ENCODE results near the gene PAF1.
A peak's percentile ranks its signal among the peaks of the same experiment; 100 is the strongest.
"Not testable (repeated sequence)": the region's sequence is repeated elsewhere in the genome, so short reads cannot be mapped to it uniquely, and the experiment has no call there.

PAF1 gene

DNA sequence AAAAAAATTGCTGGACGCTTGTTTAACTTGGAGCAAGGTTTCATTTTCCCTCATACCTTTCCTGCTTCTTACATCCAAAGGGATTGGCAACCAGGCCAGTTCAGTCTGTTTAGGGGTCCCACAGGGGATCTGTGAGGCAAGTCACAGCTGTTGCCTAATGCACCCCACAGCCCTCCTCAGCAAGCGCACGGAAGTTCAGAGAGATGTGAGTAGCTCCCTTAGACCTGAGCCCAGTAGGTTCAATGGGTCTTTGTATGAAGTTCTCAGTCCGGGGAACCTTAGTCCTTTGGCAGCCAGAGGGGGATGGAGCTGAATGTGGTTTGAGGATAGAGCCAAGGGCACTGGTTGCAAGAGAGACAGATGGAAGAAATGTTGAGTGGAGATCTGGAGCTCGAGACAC is 35.7 kb downstream of the PAF1 start:
- no peak for DNase-seq (ENCODE audit: low read depth in 2 of 2)

DNA sequence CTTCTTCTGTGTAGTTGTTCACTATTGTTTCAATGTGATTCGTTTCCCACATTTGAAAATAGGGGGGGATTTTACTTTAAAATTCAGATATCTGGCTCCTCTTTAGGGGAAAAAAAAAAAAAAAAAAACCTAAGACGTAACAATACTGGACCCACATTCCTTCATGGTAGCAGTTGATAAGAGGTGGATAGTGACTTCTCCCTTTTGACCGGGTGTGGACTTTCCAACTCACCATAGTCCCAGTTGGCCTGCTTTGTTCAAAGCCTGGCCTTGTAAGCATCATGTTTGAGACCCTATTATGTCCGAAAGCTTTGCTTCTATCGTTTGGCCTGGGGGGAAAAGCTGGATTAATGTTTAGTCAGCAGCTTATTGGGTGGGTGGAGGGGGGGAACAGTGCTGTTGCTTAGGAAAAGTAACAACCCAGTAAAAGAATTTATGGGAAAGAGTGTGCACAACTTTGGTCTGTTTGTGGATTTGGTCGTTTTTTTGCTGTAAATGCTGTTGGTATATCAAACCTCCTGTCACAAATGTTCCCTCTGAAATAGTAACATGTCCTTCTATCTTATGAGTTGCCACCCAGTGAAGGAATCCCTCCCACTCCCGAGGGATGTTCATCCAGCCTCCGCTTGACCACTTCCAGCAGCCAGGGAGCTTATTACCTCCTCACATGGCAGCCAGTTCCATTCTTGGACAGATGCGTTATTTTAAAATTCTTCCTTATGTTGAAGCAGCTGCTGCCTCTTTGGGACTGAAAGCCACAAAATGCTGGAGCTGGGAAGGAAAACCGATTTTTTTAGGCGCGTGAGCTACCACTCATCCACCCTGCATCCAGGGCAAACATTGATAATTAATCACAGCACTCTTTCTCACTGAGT is 38.3 kb downstream of the PAF1 start:
- DNase-seq (ENCODE audit: low read depth in 2 of 2), result no peak

DNA sequence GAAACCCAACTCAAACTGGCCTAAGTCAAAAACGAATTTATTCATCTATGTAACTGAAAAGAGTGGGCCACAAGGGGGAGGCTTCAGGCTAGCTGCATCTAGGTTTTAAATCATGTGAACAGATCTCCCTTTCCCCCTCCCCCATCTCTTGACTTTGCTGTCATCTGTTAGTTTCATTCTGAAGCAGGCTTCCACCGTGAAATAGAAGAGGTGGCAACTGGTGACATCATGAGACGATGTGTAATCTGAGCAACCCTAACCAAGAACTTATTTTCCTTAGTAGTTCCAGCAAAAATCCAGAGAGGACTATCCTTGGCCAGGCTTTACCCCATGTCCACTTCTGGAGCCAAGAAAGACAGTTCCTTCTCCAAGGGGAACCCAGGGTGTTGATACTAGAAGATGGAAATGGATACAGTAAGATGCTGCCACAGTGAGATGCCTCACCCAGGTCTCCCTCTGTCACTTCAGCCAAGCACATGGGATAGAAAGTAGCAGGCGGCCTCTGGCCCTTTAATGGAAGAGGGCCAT is 39.3 kb downstream of the PAF1 start:
- no peak for DNase-seq (ENCODE audit: low read depth in 2 of 2)

DNA sequence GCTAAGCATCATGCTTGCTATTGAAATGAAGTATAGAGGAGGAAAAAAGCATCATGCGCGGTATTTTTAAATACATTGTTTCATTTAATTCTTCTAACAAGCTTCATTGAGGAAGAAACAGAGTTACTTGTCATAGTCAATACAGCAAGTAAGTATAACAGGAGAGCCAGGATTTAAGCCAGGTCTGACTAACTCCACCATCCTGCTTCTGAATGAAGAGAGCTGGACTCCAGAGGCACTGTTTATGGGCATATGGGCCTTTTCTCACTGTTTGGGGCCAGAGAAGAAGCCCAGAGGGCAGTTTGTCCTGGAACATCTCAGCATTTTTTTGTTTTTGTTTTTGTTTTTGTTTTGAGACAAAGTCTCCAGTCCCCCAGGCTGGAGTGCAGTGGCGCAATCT is 40.8 kb downstream of the PAF1 start:
- DNase-seq (ENCODE audit: low read depth in 2 of 2), result no peak

DNA sequence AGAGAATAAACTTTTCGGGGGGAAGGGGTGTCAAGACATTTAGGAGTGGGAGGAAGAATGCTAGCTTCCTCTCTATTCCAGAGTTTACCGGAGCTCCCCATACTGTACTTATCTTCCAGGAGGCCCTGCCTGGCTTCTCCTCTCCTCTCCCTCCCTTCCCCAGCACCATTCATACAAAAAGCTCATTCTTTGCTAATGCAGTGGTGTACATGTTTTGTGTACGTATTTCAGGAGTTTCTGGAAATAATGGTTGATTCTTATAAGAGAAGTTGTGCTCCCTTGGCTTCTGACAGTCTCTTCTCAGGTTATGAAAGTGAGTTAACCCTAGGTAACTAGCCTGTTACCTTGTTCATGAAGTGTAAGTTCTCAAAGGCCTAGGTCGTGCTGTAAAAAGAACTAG is 41.6 kb downstream of the PAF1 start:
- DNase-seq (ENCODE audit: low read depth in 2 of 2), result no peak

DNA sequence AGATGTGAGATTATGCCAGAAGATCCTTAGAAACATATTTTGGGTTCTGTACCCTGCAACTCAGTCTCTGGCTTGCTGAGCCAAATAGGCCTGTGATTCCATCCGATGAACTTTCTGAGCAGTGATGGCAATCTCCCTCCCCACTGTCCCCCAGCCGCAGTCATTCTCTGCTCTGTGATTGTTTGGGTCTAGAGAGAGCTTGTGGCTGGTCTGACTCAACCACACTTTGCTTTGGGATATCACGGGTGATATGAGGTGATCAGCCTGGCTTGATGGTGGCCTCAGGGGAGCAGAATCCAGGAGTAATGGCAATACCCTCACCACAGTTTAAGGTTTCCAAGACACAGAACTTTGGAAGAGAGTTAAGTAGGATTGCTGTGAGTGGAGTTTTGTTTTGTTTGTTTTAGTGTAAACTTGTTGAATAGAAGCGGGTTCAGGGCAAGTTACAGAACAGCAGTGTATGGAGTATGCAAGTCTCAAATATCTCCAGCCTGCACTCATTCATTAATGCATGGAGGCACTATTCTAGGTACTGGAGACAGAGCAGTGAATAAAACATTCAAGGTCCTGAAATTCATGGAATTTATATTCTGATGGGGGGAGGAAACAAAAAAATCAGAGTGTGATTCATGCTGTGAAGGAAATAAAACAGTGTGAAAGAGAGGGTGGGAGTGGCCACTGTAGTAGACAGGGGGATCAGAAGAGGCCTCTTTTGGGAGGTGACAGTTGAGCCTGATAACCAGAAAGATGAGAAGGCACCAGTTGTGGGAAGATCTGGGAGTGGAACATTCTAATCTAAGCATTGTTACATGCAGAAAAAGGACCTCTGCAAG is 43.4 kb downstream of the PAF1 start:
- no peak for DNase-seq (ENCODE audit: low read depth in 2 of 2)

DNA sequence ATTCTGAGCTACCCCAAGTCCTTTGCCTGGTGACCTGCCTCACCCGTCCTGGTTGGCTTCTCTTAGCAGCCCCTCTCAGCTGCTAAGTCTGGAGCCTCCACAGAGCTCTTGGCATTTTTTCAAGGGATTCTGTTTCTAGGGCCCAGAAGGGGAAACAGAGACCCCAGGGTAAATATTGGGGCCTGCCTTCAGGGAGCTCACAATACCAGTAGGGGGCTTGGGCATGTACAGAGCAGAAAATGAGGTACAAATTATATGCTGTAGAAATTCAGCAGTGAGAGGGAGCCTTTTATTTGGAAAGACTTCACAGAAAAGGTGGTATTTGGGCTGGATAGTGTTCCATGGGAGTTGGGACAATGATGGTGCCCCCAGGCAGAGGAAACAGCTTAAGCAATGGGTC is 45.0 kb downstream of the PAF1 start:
- DNase-seq (ENCODE audit: low read depth in 2 of 2), result no peak

DNA sequence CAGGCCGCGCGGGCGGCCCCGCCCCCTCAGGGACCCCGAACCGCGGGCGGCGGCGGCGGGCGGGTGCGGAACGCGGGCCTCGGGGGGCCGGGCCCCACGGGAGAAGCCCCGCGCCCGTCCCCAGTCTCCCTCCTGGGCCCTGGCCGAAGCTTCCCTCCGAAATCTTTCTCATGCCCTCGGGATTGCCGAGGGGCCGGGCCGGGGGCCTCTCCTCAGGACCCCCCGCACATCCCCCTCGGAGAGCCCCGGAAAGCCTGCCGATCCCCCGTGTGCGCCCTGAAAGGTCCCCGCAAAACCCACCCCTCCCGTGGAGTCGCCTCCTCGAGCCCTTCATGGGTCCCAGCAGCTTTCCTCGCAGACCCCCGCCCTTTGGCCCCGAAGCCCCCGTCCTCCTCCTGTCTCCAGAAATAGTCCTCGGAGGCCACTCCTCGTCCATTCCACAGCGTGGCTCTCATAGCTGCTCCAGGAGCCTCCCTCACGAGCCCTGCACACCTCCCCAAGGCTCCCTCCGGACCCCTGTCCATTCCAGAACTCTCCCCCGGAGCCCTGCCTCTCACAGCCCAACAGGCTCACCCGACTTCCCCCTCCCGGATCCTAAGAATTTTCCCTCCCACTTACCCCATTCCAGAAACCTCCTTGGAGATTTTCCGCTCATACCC is 48.1 kb downstream of the PAF1 start:
- no peak for DNase-seq (ENCODE audit: low read depth in 2 of 2)

DNA sequence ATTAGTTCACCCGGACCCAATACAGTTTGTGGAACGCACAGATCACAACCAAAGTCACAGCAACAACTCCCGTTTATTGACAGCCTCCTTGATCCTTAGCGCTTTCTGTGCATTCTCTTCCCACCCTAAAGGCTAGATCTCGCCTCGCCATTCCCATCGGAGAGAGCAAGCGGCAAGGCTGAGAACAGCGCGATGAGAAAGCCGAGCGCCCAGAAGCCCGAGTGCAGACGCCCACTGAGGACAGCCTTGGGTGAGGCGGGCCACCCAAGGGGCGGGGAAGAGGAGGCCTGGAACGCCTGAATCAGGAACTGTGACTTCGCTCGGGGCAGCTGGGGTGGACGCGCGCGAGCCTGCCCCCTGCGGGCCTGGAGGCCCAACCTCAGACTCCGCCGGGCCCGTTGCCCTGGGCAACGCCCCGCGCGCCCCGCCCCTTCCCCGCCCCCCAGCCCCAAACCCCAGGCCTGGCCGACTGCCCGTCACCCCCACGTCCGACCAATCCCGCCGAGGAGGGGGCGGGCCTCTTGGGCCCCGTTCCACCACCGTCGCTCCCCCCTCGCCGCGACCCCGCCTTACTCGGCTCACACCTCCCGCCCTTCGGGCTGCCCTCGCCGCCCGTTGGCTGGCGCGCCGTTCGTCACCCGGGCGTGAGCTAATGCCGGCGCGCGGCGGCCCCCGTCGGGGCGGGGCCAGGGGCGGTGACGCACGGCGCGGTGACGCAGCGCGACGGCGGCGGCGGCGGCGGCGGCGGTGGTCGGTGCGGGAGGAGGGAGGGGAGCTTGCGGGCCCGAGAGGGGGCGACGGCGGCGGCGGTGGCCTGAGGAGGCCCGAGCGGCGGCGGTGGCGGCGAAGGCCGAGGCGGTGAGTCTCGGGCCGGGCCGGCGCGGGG is 48.9 kb downstream of the PAF1 start, which contains the start of gene SAMD4B:
Gene SAMD4B (plus strand): TSS at position 703 of the 886 bp plus-strand sequence. CDS start 14,473 bp downstream, outside the sequence.
- DNase-seq (ENCODE audit: low read depth in 2 of 2), result peak; percentile 98 to 99

DNA sequence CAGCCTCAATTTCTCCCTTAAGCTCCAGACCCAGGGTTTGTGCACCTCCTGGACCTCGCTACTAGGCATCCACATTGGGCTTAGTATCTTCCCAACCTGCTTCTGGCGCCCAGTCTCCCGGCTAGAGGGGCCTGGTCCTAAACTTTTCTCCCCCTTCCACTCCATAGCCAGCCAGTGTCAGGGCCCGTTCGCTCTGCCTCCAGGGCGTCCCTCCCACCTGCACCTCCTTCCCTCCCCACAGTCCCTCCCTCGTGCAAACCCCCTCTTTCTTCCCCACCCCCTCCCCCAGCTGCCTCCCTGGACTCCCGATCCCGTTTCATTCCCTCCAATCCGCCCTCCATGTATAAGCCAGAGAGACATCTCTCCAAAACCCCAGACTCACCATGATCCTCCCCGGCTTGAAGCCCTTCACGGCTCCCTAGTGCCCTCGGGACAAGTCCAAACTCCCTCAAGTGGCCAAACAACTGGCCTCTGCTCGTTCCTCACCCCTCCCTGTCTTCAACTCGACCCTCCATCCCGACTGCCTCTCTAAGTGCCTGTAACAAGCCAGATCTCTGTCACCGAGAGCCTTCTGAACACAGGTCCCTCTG is 49.7 kb downstream of the PAF1 start:
- DNase-seq (ENCODE audit: low read depth in 2 of 2), result no peak

DNA sequence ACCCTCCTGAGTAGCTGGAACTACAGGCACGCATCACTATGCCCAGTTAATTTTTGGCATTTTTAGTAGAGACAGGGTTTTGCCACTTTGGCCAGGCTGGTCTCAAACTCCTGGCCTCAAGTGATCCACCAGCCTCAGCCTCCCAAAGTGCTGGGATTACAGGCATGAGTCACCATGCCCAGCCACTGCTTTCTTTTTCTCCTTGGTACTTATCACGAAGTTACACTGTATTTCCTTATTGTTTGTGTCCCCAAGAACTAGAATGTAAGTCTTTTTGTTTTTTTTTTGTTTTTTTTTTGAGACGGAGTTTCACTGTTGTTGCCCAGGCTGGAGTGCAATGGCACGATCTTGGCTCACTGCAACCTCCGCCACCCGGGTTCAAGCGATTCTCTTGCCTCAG is 50.8 kb downstream of the PAF1 start:
- DNase-seq (ENCODE audit: low read depth in 2 of 2), result not testable (repeated sequence)

DNA sequence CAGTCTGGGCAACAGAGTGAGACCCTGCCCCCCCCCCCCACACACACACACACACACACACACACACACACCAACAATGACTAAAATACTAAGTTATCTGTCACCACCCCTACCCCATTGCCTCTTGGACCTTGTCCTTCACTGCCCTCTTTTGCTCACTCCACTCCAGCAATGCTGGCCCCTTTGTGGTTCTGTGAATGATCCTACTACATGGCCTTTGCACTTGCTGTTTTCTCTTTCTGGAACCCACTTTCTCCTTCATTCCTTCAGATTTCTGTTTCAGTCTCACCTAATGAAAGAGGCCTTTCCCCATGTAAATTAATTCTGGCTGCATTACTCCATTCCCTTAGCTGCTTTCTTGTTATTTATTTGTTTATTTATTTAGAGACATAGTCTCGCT is 51.2 kb downstream of the PAF1 start:
- DNase-seq (ENCODE audit: low read depth in 2 of 2), result no peak

DNA sequence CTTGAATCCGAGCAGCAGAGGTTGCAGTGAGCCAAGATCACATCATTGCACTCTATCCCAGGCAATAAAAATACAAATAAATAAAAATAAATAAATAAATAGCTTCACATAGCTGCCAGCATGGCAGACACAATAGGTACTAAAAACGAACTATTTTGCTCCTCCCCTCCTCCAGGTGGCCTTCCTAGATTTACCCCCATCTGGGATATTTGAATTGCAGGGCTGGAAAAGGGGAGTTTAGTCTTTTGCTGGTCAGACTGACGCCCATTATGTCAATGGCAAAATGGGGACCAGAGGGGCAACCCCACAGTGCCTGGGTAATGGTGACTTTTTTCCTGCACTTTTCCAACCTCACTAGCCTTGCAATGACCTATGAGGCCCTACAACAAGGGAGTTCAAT is 54.4 kb downstream of the PAF1 start:
- DNase-seq (ENCODE audit: low read depth in 2 of 2), result no peak
